MCF 10A (cell line): ENCODE data around the gene LILRB5. TPM values are rescaled to one million over a fixed set of nuclear protein-coding genes. Genes with fewer than 3 reads are reported as not detected.

Source experiments
- BruUV-seq: library from RNA; stranded (reverse); fragments of 400-500 nt; replicated peaks from 2 replicates; lab custom pipeline; 2021; lab: Mats Ljungman, UMichigan
- CTCF ChIA-PET: fragments of 300-600 bp; sonication (Branson Sonifier 250); formaldehyde crosslinking; extraction: SDS; loops from one replicate; lab custom pipeline; 2021; ENCODE audit warnings: antibody characterized with exemption, inconsistent platforms; lab: Yijun Ruan, JAX
- POLR2A ChIA-PET: fragments of 300-600, 350-650 bp; sonication (Branson Sonifier 250); formaldehyde crosslinking; extraction: SDS; loops from one replicate; lab custom pipeline; 2020; ENCODE audit warnings: antibody characterized with exemption, inconsistent platforms; lab: Yijun Ruan, JAX
- DNase-seq: peaks from one replicate; pipeline ENCODE4 v3.0.0-alpha.2; 2018; ENCODE audit not compliant: unreplicated experiment
- H3K27ac Mint-ChIP-seq: one replicate; pipeline ENCODE4 v1.8.0; 2022; ENCODE audit warnings: mild to moderate bottlenecking, low read depth, mixed read lengths; ENCODE audit not compliant: unreplicated experiment
- H3K27me3 Mint-ChIP-seq: one replicate; pipeline ENCODE4 v1.8.0; 2022; ENCODE audit warnings: mixed read lengths; ENCODE audit not compliant: insufficient read depth, unreplicated experiment
- H3K36me3 Mint-ChIP-seq: one replicate; pipeline ENCODE4 v1.8.0; 2022; ENCODE audit warnings: mild to moderate bottlenecking, moderate library complexity, mixed read lengths; ENCODE audit not compliant: insufficient read depth, unreplicated experiment
- H3K4me1 Mint-ChIP-seq: one replicate; pipeline ENCODE4 v1.8.0; 2022; ENCODE audit warnings: mixed read lengths; ENCODE audit not compliant: insufficient read depth, unreplicated experiment
- H3K4me3 Mint-ChIP-seq: one replicate; pipeline ENCODE4 v1.8.0; 2022; ENCODE audit warnings: mild to moderate bottlenecking, moderate library complexity, mixed read lengths; ENCODE audit not compliant: unreplicated experiment
- H3K9me3 Mint-ChIP-seq: one replicate; pipeline ENCODE4 v1.8.0; 2022; ENCODE audit warnings: mixed read lengths; ENCODE audit not compliant: unreplicated experiment
- CTCF ChIP-seq: fragments of 200-600 bp; IDR thresholded peaks from one replicate; pipeline ENCODE4 v1.8.0; 2022; ENCODE audit warnings: antibody characterized with exemption, mild to moderate bottlenecking; ENCODE audit not compliant: unreplicated experiment
- intact Hi-C: fragments of 100-400 bp; cut with micrococcal nuclease; formaldehyde crosslinking; loops from 2 replicates; pipeline ENCODE4 v1.14.1; 2022
- total RNA-seq: library from RNA; stranded (reverse); gene quantifications from 2 replicates; pipeline ENCODE4 v1.2.3, GENCODE V29; 2022

LILRB5 gene
- total RNA-seq, 1 experiment from 2014 or later, result not detected

DNA sequence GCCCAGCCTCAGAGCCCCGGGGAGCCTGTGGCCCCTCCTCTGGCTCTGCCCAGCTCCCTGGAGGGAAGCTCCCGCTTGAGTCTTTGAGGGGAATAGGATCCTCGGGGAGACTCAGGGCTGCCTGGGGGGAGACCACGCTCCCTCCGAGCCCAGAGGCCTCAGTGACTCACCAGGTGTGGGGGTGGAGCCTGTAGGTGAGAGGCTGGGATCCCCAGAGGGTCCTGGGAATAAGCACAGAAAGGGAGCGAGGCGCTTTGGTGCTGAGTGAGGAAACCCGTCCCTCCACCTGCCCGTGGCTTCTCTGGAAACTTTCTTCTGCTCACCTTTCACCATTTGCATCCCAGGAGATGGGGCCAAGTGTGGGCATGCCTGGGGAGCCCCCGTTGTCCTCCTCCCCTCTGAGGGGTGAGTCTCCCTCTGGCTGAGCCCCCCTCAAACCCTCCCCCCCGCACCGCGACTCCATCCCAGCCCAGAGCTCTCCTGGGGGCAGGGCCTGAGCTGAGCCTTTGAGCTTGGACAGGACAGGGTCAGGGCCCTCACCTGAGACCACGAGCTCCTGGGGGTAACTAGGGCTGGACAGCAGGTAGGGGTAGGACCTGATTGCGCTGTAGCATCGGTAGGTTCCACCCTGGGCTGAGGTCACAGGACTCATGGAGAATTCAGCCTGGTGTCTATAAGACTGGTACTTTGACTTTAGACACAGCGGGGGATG is 2.7 kb downstream of the LILRB5 start:
- H3K9me3 Mint-ChIP-seq, result no peaks in the 10 kb centered on the region
- H3K36me3 Mint-ChIP-seq, result no peaks in the 10 kb centered on the region
- intact Hi-C loops, result no loop called here
- ChIA-PET POLR2A (no interaction called here), CTCF (no interaction called here)
- H3K27me3 Mint-ChIP-seq, result peaks cover 71% of the 10 kb centered on the region
- no peak overlapping the region for H3K4me3 Mint-ChIP-seq
- no peaks in the 10 kb centered on the region for H3K4me1 Mint-ChIP-seq
- no peak overlapping the region for H3K27ac Mint-ChIP-seq
- no TSS peak for BruUV-seq
- no peak for TF ChIP-seq CTCF
- no peak for DNase-seq

GRCh38 chr19:54253331-54254194 is 3.5 kb downstream of the LILRB5 start:
- intact Hi-C loops, result no loop called here
- BruUV-seq, result no TSS peak
- peaks cover 79% of the 10 kb centered on the region for H3K27me3 Mint-ChIP-seq
- TF ChIP-seq CTCF, result no peak
- H3K4me3 Mint-ChIP-seq, result no peak overlapping the region
- DNase-seq, result no peak
- H3K4me1 Mint-ChIP-seq, result no peaks in the 10 kb centered on the region
- H3K9me3 Mint-ChIP-seq, result no peaks in the 10 kb centered on the region
- H3K27ac Mint-ChIP-seq, result no peak overlapping the region
- ChIA-PET CTCF (no interaction called here), POLR2A (no interaction called here)
- H3K36me3 Mint-ChIP-seq, result no peaks in the 10 kb centered on the region

GRCh38 chr19:54252845-54253244 is 4.2 kb downstream of the LILRB5 start:
- Mint-ChIP-seq H3K4me1 (no peaks in the 10 kb centered on the region), H3K4me3 (no peak overlapping the region), H3K9me3 (no peaks in the 10 kb centered on the region), H3K27ac (no peak overlapping the region), H3K36me3 (no peaks in the 10 kb centered on the region), H3K27me3 (peaks cover 80% of the 10 kb centered on the region)
- TF ChIP-seq CTCF, result no peak
- intact Hi-C loops, result no loop called here
- ChIA-PET CTCF (interaction anchor here (0.7 kb wide), 1 partner anchor 21 kb away, joined by 3 read pairs; no protein-coding TSS in a partner anchor), POLR2A (no interaction called here)
- BruUV-seq, result no TSS peak
- DNase-seq, result no peak

DNA sequence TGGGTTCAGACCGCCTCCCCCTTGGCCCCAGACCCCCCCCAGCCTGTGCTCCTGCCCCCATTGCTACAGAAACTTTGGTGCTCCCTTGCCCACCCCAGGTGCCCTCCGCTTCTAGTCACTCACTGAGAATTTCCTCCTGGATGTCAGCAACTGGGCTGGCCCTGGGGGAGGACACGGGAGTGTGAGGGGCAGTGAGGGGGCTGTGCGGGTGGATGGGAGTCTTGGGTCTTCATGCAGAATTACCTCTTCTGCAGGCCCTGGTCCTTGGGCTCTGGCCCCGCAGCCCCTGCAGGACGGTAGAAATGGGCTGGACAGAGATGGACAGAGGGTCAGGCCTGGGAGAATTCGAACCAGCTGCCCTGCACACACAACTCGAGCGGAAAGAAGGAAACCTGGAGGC is 4.8 kb downstream of the LILRB5 start:
- no peaks in the 10 kb centered on the region for H3K9me3 Mint-ChIP-seq
- no peaks in the 10 kb centered on the region for H3K4me1 Mint-ChIP-seq
- H3K27me3 Mint-ChIP-seq, result peaks cover 80% of the 10 kb centered on the region
- BruUV-seq, result no TSS peak
- no peaks in the 10 kb centered on the region for H3K36me3 Mint-ChIP-seq
- POLR2A ChIA-PET, result no interaction called here
- DNase-seq, result no peak
- intact Hi-C loops, result no loop called here
- TF ChIP-seq CTCF, result no peak
- H3K27ac Mint-ChIP-seq, result no peak overlapping the region
- H3K4me3 Mint-ChIP-seq, result no peak overlapping the region
- CTCF ChIA-PET, result interaction anchor here (0.7 kb wide), 1 partner anchor 20 kb away, joined by 3 read pairs; no protein-coding TSS in a partner anchor
